Fibroblast of gingiva (primary cell): ENCODE results near the gene KCNJ9.

Experiments used
- DNase-seq: peaks from one replicate; pipeline ENCODE4 v3.0.0-alpha.2; 2011; ENCODE audit warnings: low read depth

KCNJ9 gene

DNA sequence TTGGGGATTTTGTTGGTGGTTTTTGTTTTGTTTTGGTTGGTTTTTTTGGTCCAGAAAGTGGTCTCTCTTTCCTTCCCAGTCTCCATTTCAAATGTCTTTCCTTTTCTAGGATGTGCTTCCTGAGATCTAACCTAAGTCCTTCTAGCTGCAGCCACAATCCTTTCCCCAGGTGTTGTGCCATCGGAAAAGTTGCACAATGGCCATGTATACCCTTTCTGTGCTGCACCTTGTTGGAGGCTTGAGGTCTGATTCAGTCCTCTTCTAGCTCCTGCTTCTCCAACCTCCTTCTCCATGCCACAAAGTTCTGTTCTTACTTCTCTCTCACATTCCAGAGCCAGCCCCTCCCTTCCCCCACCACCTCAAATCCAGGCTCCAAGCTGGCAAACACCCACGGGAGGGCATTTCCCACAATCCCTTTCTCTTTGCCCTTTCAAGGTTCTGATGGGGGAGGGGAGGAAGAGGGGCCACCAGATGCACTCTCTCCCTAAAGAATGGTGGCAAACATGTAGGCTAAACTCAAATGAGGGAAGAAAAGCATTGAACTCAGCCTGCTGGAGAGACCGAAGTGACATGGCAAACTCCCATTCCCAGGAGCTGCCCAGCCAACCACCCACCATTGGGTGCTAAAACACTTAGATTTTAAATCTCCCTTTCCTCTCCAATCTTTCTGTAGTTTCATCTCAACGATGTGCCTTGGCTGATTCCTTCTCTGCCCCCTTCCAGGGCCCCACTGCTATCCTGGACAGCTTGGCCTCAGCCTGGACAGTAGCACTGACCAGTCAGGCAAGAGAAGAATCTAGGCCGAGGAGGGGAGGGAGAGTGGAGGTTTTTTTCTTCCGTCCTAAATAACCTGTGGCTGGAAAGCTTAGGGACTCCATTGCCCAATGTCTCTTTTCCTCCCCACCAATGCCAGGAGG, 14.3 kb upstream of the KCNJ9 start:
- DNase-seq: no peak

DNA sequence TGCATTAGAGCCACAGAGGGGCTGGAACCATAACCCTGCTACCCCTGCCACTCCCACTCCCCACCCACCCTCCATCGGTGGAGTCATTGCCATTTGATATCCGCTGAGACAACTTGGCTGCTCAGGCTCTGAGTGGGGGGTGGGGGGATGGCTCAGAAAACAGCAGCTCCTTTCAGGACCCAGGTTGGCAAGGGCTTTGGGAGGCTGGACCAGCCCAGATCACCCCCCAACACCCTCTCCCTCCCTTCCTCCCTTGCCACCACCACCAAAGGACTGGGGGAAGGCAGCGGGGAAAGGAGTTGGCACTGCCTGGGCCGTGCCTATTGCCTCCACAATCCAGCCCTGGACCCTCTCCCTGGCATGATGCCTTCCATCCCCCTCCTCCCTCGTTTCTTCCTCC, 13.1 kb upstream of the KCNJ9 start:
- no peak for DNase-seq

DNA sequence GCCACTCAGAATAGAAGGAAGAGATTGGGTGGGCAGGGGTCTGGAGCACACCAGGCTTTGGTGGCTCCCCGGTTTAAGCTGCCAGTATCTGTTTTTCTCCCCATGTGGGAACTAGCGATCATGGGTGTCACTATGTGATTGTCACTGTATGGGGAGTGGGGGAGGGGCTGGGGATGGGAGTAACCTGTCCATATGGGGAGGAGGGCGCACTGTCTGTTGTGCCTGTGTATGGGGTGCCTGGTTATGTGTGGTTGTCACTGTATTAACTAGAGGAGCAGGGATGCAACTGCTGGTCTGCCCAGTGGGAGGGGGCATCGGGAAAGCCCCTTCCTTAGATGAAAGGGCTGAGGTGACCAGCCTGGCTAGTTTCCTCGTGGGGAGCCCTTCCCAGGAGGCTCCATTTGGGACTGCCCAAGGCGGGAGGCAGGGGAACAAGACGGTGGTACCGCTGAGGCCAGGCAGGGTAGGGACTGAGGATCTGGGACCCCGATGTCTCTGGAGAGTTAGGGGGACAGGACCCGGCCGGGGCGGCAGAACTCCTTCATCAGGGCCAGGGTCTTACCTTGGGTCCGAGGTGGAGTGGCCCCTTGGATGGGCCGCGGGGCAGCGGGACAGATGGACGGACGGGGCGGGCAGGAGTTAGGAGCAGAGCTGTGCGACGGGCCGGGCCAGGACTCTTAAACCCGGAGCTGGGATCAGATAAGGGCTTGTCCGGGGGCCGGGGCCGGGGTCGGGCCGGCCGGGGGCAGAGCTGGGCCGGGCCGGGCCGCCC, 11.7 kb upstream of the KCNJ9 start, which contains the start of gene KCNJ10:
TSS of gene KCNJ10 (minus strand) at position 701 of the 772 bp plus-strand sequence. CDS start 27,628 bp downstream, outside the sequence.
- DNase-seq: no peak

DNA sequence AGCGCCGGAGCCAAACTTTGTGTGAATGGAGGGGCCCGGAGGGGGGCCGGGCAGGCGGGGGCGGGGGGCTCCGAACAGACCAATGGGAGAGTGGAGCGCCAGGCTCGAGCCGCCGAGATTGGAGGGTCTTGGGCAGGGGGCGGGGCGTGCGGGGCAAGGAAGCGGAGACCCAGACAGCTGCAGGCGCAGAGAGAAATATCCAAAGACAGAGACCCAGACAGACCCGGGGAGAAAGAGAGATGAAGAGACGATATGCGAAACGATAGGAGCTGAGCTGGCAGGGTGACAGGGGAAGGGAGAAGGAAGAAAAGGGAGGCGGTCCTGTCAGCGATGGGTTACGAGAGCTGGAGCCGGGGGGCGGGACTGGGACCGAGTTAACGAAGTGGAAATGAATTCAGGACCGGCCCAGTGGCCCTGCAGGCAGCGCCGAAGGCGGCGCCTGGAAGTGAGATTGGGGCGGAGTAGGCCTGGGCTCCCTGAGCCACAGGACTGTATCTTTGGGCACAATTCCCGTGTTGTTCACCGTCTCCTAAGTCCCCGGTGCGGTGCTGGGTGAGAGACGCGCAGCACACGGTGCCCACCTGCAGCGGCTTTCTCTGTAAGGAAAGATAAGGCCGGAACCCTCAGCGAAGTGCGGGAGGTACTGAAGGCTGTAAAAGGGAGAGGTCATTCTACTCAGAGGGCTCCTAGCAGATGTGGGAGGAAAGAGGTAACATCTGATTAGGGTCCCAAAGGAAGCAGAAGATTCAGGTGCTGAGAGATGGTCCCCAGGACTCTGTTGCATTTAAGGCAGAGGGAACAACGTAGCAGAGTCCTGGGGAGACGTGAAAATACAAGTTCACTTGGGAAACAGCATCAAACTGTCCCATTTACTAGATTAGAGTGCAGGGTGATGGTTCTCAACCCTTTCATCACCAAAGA, 10.8 kb upstream of the KCNJ9 start:
- DNase-seq: peak; percentile 13

DNA sequence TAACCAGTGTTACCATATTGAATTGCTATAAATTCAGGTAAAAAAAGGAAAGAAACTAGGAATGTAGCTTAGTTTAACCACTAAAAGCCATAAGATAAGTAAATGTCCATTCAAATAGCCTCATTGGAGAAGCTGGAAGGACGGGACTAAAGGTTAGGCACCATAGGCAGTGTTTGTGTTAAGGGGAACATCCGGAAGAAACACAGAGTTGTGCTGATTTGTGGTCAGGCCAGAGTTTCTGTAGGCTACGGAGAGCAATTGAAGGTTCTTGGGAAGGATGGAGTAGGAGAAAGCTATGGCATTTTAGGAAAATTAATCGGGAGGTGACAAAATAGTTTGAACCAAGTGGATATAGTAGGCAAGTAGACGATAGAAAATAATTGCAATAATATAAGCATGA, 10.0 kb upstream of the KCNJ9 start:
- DNase-seq: no peak

DNA sequence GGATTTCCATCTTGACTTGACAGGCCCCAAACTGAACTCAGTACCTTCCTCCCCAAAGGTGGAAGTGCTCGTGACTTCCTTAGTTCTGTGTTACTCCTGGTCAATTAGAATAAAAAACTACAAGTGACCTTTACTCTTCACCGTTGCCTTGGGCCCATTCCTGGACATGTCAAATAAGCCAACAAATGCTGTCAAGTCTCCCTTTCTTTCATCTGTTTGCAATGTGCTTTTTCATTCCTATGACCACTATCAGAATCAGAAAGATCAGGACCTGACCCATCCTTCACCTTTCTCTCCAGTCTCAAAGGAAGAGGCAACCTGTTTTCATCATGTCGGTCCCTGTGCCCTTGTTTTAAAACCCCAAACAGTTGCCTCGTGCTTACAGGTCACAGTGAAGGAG, 6.5 kb upstream of the KCNJ9 start:
- no peak for DNase-seq

DNA sequence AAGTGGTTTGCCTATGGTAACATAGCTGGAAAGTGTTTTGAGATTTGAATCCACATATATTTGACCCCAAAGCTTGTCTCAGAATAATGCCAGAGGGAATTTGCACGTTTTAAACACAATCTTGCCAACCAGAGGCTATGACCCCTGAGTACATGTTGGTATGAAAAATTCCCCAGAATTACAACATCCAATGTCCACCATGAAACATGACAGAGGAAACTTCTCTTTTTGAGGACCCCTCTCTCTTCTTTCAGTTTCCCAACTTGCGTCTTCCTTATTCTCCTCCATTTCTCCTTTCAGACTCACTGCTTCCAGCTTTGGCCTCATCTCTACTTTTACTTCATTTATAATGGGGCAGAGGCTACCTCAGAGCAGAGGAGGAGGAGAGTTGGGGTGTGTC, 5.5 kb upstream of the KCNJ9 start:
- DNase-seq: no peak

DNA sequence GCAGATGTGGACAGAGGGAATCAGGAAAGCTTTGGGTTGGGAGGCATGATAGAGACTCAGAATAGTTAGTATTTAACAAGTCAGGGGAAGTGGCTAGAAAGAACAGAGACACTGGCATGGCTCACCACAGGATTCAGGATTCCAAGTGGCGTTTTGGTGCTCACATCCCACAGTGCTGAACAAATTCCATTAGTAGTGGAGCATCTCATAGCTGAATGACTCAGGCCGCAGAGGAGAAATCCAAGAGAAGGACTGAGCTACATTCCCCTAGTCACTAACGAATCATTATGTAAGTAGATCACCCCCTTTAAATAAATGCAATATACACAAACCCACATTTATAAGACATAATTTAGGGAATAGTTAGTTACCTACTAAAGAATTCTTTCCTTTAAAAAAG, 5.0 kb upstream of the KCNJ9 start:
- DNase-seq: no peak

DNA sequence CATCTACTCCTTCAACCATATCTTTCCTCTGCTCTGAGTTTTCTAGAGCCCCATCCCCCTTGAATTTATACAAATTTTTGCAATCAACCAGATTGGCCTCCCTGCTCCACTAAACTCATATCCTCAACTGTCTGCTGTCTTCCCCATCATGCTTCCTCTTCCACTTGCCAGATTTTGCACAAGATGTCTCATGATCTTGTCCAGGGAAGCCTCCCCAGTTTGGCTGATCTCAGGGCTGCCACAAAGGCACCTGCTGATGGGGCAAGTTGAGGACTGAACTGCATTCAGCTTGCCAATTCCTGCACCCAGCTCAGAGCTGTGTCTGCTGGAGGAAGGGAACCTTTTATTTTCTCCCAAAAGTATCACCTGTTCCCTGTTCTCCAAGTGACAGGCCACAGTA, 3.9 kb upstream of the KCNJ9 start:
- DNase-seq: no peak

DNA sequence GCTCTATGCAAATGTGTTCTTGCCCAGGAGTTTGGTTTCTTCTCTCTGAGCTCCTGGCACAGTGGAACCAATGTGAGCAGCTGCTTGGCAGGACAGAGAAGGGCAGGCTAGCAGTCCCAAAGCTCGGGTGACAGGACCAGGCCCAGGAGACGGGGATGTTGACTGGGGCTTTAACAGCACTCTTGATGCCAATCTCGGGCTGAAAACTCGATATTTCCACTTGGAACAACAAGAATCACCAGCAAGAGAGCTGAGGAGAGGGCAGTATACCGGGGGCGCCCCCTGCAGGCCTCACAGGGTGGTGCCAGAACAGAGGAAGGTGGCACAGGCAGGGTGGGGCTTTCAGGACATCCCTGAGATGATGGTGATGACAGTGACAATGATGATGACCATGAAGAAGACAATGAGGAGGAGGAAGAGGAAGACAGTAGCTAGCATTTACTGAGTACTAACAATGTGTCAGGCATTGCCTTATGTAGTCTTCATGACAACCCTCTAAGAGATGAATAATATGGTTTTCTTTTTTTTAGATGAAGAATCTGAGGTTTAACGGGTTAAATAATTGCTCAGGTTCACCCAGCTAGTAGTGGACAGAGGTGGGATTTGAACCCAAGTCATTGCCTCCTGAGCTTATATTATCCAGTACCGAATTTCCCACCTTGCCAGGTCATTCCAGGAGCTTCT, 2.7 kb upstream of the KCNJ9 start:
- DNase-seq: no peak

DNA sequence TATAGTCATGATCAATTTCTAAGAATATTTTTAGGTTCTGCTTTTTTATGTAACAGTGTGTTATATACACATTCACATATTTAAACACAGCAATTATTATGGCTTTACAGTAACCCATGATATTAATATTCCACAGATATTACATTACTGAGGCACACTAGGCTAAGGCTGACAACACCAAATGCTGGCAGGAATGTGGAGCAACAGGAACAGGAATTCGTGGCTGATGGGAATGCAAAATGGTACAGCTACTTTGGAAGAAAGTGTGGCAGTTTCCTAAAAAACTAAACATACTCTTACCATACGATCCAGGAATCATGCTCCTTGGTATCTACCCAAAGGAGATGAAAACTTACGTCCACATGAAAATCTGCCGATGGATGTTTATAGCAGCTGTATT, 1.9 kb upstream of the KCNJ9 start:
- DNase-seq: no peak

DNA sequence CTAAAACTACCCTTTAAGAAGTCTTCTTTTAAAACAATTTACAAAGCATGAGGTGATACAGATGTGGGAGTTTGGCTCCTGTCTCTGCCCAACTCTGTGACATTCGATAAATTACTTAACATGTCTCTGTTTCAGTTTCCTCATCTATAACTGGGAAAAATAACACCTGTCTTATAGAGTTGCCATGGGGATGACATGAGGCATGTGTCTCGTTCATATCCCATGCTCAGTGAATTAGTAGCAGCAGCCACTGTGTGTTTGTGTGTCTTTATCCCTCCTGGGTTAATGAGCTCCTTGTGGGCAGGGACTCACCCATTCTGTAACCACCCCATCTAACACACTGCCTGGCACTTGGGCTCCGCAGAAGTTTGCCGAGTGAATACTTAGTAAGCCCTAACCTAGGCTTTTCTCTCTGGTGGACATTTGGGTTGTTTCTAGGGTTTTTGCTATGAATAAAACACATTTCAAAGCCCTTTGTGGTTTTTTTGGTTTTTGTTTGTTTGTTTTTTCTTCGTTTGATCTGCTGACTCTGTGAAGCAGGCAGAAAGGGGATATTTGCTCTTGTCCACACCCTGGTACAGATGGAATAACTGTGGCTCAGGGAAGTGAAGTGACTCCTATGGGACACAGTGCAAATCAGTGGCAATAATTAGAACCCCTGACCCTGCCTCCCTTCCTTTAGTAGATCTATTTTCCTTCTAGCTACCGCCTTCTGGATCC, 797 bp upstream of the KCNJ9 start:
- no peak for DNase-seq

DNA sequence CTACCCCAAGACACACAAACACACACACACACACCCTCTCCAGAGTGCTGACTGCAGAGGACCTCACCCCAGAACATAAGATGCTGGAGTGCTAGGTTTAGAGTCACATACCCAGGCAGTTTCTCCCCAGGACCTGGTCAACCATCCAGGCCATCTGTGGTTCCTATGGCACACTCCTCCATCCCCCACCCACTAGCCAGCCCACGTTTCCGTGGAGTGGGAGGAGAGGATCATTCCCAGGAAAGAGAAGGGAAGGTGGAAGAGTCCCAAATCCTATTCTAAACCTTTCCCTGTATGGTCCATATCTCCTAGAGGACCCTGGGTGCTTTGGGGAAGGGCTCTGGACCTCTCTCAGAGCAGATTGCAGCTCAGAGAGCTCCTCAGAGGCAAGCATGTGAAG, 1.1 kb downstream of the KCNJ9 start:
- no peak for DNase-seq

DNA sequence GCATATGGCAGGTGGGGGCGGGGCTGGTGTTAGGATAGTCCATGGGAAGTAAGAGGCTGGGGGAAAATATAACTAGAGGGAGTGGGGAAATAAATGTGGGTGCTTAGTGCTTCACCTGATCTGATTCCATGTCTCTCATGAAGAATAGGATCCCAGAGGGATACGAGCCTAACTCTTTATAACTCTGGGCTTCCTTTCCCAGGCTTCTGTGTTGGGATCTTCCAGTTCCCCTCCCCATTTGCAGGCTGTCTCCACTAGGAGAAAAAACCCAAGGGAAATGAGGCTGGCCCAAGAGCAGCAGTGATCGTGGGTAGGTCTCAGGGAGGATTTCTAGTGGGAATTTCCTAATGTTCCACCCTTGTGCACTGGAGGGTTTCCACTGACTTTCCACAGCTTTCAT, 1.6 kb downstream of the KCNJ9 start:
- no peak for DNase-seq

DNA sequence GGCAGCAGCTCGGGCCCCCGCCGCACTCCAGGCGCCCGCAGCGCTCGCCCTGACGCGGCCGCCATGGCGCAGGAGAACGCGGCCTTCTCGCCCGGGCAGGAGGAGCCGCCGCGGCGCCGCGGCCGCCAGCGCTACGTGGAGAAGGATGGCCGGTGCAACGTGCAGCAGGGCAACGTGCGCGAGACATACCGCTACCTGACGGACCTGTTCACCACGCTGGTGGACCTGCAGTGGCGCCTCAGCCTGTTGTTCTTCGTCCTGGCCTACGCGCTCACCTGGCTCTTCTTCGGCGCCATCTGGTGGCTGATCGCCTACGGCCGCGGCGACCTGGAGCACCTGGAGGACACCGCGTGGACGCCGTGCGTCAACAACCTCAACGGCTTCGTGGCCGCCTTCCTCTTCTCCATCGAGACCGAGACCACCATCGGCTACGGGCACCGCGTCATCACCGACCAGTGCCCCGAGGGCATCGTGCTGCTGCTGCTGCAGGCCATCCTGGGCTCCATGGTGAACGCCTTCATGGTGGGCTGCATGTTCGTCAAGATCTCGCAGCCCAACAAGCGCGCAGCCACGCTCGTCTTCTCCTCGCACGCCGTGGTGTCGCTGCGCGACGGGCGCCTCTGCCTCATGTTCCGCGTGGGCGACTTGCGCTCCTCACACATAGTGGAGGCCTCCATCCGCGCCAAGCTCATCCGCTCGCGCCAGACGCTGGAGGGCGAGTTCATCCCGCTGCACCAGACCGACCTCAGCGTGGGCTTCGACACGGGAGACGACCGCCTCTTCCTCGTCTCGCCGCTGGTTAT, 2.8 kb downstream of the KCNJ9 start:
- DNase-seq: no peak

DNA sequence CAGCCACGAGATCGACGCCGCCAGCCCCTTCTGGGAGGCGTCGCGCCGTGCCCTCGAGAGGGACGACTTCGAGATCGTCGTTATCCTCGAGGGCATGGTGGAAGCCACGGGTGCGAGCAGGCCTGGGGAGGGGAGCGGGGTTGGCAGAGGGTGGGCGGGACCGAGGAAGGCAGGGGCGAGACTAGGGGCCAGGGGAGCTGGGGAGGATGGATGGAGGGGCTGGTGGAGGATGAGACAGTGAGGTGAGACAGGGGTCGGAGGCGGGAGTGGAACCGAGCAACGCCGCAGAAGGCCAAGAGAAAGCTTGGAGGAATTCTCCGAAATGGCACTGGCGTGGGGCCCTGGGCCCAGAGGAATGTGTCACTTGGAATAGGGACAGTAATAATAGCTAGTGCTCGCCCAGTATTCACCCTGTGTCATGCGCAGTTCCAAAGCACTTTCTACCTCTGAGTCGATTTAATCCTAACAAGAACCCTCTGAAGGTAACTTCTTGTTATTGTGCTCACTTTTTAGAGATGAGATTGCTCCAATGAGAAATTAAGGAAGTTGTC, 3.5 kb downstream of the KCNJ9 start:
- no peak for DNase-seq

DNA sequence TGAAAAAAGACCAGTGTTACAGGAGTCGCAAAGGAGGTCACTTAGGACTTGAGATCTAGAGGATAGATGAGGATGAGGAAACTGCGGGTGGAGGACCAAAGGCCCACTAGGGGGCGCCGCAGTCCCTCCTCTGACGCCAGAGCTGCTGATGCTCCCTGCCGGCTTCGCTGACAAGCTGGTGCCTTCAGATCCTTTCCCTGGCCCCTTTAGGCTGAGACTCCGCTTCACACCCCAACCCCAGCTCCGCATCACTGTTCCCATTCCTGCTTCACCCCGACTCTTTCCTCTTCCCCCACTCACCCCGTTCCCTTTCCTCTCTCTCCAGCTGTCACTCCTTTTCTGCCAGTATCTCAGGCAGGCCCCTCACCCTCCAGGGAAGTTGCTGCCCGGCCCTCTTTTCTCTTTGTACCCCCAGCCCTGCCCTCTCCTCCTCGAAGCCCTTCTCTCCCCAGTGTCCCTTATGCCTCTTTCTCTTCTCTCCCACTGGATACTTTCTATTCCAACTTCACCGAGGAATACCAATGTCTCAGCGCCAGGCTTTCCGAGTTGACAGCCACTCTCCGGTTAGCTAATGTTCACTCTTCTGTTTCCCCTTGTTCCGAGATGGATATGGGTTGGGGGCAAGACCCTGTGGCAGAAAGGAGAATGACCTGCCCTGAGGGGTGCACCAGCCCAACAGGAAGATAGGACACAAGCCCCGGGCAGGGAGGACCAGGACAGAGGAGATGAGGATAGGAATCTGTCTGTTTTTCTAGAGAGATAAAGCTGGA, 4.5 kb downstream of the KCNJ9 start:
- peak; percentile 54 for DNase-seq

DNA sequence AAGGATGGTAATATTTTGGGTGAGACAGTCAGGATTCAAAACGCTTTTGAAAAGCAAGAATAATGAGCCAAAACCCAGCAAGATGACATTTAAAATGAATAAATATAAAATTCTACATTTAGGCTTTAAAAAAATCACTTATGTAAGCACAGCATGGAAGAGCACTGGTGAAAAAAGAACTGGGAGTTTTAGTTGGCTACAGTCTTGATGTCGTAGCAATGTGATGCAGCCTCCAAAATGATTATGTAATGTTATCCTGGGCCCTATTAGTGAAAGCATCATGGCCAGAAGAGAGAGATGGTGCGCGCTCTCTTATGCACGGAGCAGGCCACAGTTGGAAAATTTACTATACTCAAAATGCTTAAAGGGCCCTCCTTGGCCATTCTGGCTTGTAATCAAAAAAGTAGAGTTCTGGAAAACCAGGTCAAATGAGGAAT, 5.1 kb downstream of the KCNJ9 start:
- no peak for DNase-seq

DNA sequence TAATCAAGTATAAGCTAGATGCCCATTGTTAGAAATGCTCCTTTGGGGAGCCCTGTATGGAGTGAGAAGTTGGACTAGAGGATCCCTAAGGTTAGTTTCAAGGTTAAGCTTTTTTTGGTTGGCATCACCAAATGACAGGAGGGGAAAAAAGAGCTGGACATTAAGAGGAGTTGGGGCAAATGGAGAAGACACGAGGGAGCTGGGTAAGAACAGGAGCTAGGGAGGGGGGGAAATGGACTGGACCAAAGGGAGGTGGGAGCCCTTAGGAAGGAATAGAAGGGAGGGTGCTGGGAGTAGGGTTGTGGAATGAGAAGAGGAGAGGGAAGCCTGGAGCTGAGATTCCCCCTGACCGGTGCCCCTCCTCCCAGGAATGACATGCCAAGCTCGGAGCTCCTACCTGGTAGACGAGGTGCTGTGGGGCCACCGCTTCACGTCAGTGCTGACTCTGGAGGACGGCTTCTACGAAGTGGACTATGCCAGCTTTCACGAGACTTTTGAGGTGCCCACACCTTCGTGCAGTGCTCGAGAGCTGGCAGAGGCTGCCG, 5.9 kb downstream of the KCNJ9 start:
- DNase-seq: no peak
